Esophagus (tissue), 2 donors: ENCODE results near the gene ANP32A. TPM values are rescaled to one million over a fixed set of nuclear protein-coding genes. Genes with fewer than 3 reads are reported as not detected.

Experiments
- H3K27ac ChIP-seq, 2 donors: one replicate each; pipeline ENCODE4 v1.5.1; 2013; ENCODE audit warnings: low read depth in 2 of 2, mild to moderate bottlenecking in 2 of 2, inconsistent platforms in 1 of 2, low read length in 1 of 2, moderate library complexity in 1 of 2
- H3K27me3 ChIP-seq, 2 donors: one replicate each; pipeline ENCODE4 v1.6.1; 2013; ENCODE audit warnings: low read length in 2 of 2, control low read depth in 1 of 2, mild to moderate bottlenecking in 1 of 2; ENCODE audit not compliant: insufficient read depth in 2 of 2, control insufficient read depth in 1 of 2
- H3K36me3 ChIP-seq, 2 donors: one replicate each; pipeline ENCODE4 v1.6.1; 2013; ENCODE audit warnings: low read length in 1 of 2; ENCODE audit not compliant: control insufficient read depth in 2 of 2, insufficient read depth in 2 of 2
- H3K4me1 ChIP-seq, 2 donors: one replicate each; pipeline ENCODE4 v1.6.1; 2013; ENCODE audit warnings: low read length in 1 of 2; ENCODE audit not compliant: control insufficient read depth in 2 of 2, insufficient read depth in 2 of 2
- H3K4me3 ChIP-seq, 2 donors: one replicate each; pipeline ENCODE4 v1.5.1; 2013; ENCODE audit warnings: low read length in 2 of 2, mild to moderate bottlenecking in 2 of 2, low read depth in 1 of 2, moderate library complexity in 1 of 2
- H3K9me3 ChIP-seq, 2 donors: one replicate each; pipeline ENCODE4 v1.6.1; 2013; ENCODE audit warnings: mild to moderate bottlenecking in 2 of 2, low read depth in 1 of 2, low read length in 1 of 2, moderate library complexity in 1 of 2; ENCODE audit not compliant: control insufficient read depth in 2 of 2, insufficient read depth in 1 of 2
- WGBS, 2 donors: extraction: QIAGEN DNeasy Blood & Tissue Kit; methylation state at CpG; one replicate each; pipeline ENCODE4 v1.1.7; 2013; 5-methylcytosine and 5-hydroxymethylcytosine counted together
- polyA plus RNA-seq, 2 donors: library from polyadenylated mRNA; stranded (reverse); fragments of 200-250 nt; gene quantifications; one replicate each; pipeline ENCODE4 v1.2.3, GENCODE V29; 2013
- donor health status: healthy with polysubstance abuse.
- donor health status: Bipolar disorder and iron deficiency.

The ANP32A gene
- polyA plus RNA-seq, 2 donors, result 45.5 to 51.7 TPM

- 5 to 6% methylated on average over 16 of the region's 16 CpGs for WGBS, 2 donors
- peak overlapping the region; percentile 81 to 94 for H3K27ac ChIP-seq
Observed at GRCh38 chr15:68821841-68822381, 1.2 kb upstream of the ANP32A start.

GRCh38 chr15:68821190-68821840, 620 bp upstream of the ANP32A start:
- H3K27ac ChIP-seq, result peak overlapping the region; percentile 91 to 94
- H3K4me1 ChIP-seq, result no peaks in the 10 kb centered on the region
- H3K4me3 ChIP-seq, result peak overlapping the region; percentile 62 to 92
- no peaks in the 10 kb centered on the region for H3K36me3 ChIP-seq
- WGBS, 2 donors, result 0 to 1% methylated on average over 23 to 60 of the region's 60 CpGs
- no peaks in the 10 kb centered on the region for H3K27me3 ChIP-seq
- no peaks in the 10 kb centered on the region for H3K9me3 ChIP-seq

More at GRCh38 chr15:68821841-68822381, 1.2 kb upstream of the ANP32A start:
- H3K36me3 ChIP-seq, result no peaks in the 10 kb centered on the region
- H3K4me1 ChIP-seq, result no peaks in the 10 kb centered on the region
- no peaks in the 10 kb centered on the region for H3K9me3 ChIP-seq
- H3K27me3 ChIP-seq, result no peaks in the 10 kb centered on the region
- peak overlapping the region; percentile 9 to 62 for H3K4me3 ChIP-seq

- H3K27ac ChIP-seq, result peak overlapping the region; percentile 91 to 94
- H3K9me3 ChIP-seq, result no peaks in the 10 kb centered on the region
- WGBS, 2 donors, result 1% methylated on average over 45 to 48 of the region's 48 CpGs
- peaks cover 0 to 4% of the 10 kb centered on the region in 2 donors for H3K4me1 ChIP-seq
- H3K4me3 ChIP-seq, result peak overlapping the region; percentile 62 to 92
- H3K36me3 ChIP-seq, result peaks cover 0 to 2% of the 10 kb centered on the region in 2 donors
- H3K27me3 ChIP-seq, result no peaks in the 10 kb centered on the region
Observed at GRCh38 chr15:68819495-68820294, 1.0 kb downstream of the ANP32A start.

- Histone ChIP-seq H3K27me3 (no peaks in the 10 kb centered on the region), H3K27ac (peak overlapping the region; percentile 91 to 94), H3K9me3 (no peaks in the 10 kb centered on the region), H3K4me1 (peaks cover 0 to 4% of the 10 kb centered on the region in 2 donors), H3K36me3 (peaks cover 0 to 2% of the 10 kb centered on the region in 2 donors), H3K4me3 (peak overlapping the region; percentile 62 to 92)
- 0% methylated on average over 54 to 68 of the region's 68 CpGs for WGBS, 2 donors
Observed at GRCh38 chr15:68818769-68819494, 1.8 kb downstream of the ANP32A start.

- H3K4me1 ChIP-seq, result peaks cover 0 to 4% of the 10 kb centered on the region in 2 donors
Observed at GRCh38 chr15:68818066-68818768, 2.5 kb downstream of the ANP32A start.

GRCh38 chr15:68817304-68818065, 3.2 kb downstream of the ANP32A start:
- no peaks in the 10 kb centered on the region for H3K9me3 ChIP-seq
- H3K4me1 ChIP-seq, result peaks cover 0 to 6% of the 10 kb centered on the region in 2 donors
- 0% methylated on average over 48 to 64 of the region's 64 CpGs for WGBS, 2 donors

More at GRCh38 chr15:68818066-68818768, 2.5 kb downstream of the ANP32A start:
- H3K36me3 ChIP-seq, result peaks cover 0 to 2% of the 10 kb centered on the region in 2 donors
- H3K4me3 ChIP-seq, result peak overlapping the region; percentile 62 to 92
- H3K9me3 ChIP-seq, result no peaks in the 10 kb centered on the region
- no peaks in the 10 kb centered on the region for H3K27me3 ChIP-seq
- H3K27ac ChIP-seq, result peak overlapping the region; percentile 91 to 94
- 0% methylated on average over 54 to 75 of the region's 75 CpGs for WGBS, 2 donors

GRCh38 chr15:68816795-68817303, 3.8 kb downstream of the ANP32A start:
- no peaks in the 10 kb centered on the region for H3K27me3 ChIP-seq
- 4 to 7% methylated on average over 13 of the region's 13 CpGs for WGBS, 2 donors
- H3K4me1 ChIP-seq, result peaks cover 4 to 11% of the 10 kb centered on the region in 2 donors
- peak overlapping the region; percentile 91 to 94 for H3K27ac ChIP-seq
- peak overlapping the region; percentile 62 to 92 for H3K4me3 ChIP-seq
- H3K9me3 ChIP-seq, result no peaks in the 10 kb centered on the region
- peaks cover 0 to 2% of the 10 kb centered on the region in 2 donors for H3K36me3 ChIP-seq

More at GRCh38 chr15:68817304-68818065, 3.2 kb downstream of the ANP32A start:
- H3K27me3 ChIP-seq, result no peaks in the 10 kb centered on the region
- H3K27ac ChIP-seq, result peak overlapping the region; percentile 91 to 94
- peak overlapping the region; percentile 62 to 92 for H3K4me3 ChIP-seq
- peaks cover 0 to 2% of the 10 kb centered on the region in 2 donors for H3K36me3 ChIP-seq

GRCh38 chr15:68816158-68816557, 4.5 kb downstream of the ANP32A start:
- H3K27ac ChIP-seq, result no peak overlapping the region
- H3K4me3 ChIP-seq, result no peak overlapping the region
- H3K4me1 ChIP-seq, result peaks cover 5 to 11% of the 10 kb centered on the region in 2 donors
- H3K27me3 ChIP-seq, result no peaks in the 10 kb centered on the region
- no peaks in the 10 kb centered on the region for H3K9me3 ChIP-seq
- H3K36me3 ChIP-seq, result peaks cover 0 to 2% of the 10 kb centered on the region in 2 donors
- WGBS, 2 donors, result 78 to 80% methylated on average over 4 of the region's 4 CpGs
